NCI-H2081 treated with DMSO at 0.1 percent for 48 hours (cell line): ENCODE results near the gene PRKCA.

Experiments used
- DNase-seq: peaks from one replicate; lab custom pipeline; 2025; lab: John Stamatoyannopoulos, UW

Gene PRKCA

GRCh38 chr17:66839616-66840015 lies 537.2 kb downstream of the PRKCA start:
- DNase-seq, result no peak

GRCh38 chr17:66840061-66840460 lies 537.6 kb downstream of the PRKCA start:
- no peak for DNase-seq

- DNase-seq, result no peak
Measured at GRCh38 chr17:66841328-66841727, 538.9 kb downstream of the PRKCA start.

- no peak for DNase-seq
Measured at GRCh38 chr17:66841744-66842143, 539.3 kb downstream of the PRKCA start.

DNA sequence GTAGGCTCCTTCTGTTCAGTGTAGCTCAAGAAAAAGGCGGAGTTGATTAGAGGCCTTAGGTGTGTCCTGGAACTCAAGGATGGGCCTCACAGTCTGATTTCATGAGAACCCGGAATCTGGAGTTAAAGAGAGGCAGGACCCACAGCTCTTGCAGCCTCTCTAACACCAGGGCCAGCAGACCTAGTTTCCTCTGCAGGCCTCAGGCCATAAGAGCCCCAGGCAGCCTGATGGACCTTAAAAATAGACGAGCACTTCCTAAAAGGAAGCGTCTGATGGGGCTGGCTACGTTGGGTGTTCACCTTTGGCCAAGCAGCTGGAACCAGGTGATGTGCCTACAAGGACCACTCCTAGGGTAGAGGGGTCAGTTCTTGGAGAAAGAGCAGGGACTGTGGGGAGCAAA lies 540.1 kb downstream of the PRKCA start:
- DNase-seq, result no peak

DNA sequence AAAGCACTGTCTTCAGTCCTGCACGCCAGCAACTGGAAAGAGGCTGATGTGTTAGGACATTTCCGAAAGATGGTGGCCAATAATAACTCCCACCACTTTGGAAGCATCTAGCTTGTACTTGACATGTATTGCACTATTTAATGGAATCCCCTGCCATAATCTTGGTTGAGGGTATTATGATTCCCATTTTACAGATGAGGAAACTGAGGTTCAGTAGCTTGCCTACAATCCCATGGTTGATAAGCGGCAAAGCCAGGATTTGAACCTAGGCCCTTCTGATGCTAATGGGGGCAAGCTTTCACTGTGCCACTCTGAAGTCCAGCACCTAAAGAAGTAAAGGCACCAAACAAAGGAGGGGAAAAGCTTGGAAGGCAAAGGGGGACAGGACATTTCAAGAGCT lies 540.5 kb downstream of the PRKCA start:
- DNase-seq, result no peak

- no peak for DNase-seq
Measured at GRCh38 chr17:66843627-66844026, 541.2 kb downstream of the PRKCA start.

DNA sequence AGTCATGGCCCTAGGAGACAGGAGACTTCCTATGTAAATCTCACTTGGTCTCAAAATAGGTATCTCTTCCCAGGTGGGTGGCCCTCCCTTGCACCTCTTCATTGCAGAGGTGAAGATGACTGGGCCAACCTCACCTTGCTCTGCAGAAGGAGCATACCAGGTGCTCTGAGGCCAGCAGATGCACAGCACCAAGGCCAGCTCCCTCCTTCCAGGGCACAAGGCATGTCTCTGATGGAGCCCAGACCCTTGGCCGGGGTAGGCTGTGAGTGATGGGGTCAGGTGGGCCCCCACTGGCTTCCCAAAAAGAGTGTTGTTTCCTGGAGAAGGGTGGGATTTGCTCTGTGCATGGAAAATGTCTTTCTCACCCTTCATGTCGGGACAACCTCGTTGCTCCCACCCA lies 545.3 kb downstream of the PRKCA start:
- DNase-seq, result no peak

GRCh38 chr17:66848496-66848895 lies 546.1 kb downstream of the PRKCA start:
- DNase-seq, result no peak

DNA sequence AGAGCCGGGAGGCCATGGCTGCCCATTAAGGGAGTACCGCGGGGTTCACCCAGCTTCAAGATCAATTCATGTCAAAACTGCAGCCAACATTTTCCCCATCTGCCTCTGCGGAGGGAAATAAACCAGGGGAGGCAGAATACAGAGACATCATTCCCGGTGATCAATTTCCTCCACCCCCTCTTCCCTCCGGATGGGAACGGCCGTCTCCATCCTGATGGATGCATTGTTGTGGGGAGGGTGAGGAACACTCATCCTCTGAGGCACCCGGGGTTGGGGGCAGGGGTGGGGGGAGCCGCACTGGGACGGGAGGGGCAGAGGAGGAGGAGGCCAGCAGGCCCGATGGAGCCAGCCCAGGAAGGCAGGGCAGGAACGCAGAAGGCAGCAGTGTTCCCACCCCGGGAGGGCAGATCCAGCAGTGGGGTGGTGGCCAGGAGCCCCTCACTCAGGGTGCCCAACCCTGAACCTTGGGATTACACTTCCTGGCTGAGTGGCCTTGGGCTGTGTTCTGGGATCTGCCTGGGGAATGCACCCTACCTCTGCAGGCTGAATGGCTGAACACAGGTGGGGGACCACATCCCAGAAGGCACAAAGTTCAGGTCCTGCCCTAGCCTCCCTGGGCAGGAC lies 546.7 kb downstream of the PRKCA start:
- DNase-seq, result no peak

DNA sequence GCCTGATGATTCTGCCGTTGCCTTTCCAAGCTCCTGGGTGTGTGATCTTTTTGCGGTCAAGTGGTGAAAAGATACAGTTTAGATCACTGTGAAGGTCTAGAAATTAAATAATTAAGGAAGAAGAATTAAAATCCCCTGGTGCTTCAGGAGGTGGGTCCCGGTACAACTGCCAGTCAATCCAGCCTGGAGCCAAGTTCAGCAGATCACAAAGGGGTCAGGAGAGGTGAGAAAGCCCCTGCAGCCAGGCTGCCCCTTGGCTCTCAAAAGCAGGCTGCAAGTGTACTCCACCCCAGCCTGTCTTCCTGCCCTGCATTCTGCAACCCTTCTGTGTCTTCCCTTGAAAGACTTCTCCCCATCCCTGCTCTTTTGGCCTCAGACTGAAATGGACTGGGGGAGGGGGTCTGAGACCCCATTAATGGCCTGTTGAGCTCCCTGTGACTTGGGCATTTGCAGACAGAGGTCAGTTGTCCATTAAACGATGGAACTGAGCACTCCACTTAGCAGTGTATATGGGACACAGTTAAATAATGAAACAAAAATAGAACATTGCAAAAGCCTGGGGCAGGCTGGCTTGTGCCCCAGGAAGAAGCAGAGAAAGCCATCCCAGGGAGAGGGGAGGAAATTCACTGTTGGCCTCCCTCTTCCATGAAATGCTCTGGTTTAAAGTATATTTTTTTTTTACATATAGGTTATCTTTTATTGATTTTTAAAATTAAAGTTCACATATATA lies 547.6 kb downstream of the PRKCA start:
- no peak for DNase-seq

DNA sequence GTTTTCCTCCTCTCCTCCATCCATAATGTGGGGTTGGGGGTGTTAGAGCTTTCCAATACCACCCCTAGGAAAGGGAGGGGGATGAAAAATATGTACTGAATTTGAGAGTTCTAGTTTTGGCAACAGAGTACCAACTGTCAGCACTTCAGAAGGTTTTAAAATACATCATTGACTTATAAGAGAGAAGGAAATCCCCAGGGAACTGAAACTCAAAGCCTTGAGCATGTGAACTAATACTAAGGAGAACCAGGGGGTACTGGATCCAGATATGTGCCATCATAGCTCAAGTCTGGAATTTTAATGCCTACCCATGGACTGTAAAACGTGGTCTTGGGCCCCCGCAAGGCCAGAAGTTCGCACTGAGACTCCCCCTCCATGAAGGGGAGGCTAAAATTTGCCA lies 548.3 kb downstream of the PRKCA start:
- no peak for DNase-seq

GRCh38 chr17:66855204-66855603 lies 552.8 kb downstream of the PRKCA start:
- no peak for DNase-seq

GRCh38 chr17:66858226-66859083 lies 556.0 kb downstream of the PRKCA start:
- no peak for DNase-seq

GRCh38 chr17:66859353-66859752 lies 556.9 kb downstream of the PRKCA start:
- no peak for DNase-seq

DNA sequence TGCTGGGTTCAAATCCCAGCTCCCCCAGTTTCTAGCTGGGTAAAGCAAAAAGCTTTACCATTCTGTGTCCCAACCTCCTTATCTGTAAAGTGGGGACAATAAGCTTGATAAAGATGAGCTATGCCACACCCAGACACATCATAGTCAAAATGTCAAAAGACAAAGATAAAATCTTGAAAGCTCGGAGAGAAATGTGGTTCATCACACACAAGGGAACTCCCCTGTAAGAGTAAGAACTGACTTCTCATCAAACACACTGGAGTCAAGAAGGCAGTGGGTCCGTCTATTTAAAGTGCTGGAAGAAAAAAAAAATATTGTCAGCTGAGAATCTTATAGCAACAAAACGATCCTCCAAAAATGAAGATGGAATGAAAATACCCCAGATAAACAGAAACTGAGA lies 557.8 kb downstream of the PRKCA start:
- DNase-seq, result no peak
